Stimulated activated CD8-positive, alpha-beta memory T cell treated with anti-CD3 and anti-CD28 coated beads, Interleukin-4, amount 100 ng/mL, for 24 hours (primary cell): Measurements from ENCODE around the gene TRIP6.
"Not testable (repeated sequence)": the region's sequence is repeated elsewhere in the genome, so short reads cannot be mapped to it uniquely, and the experiment has no call there.

ENCODE experiments used
- DNase-seq: peaks from one replicate; pipeline ENCODE4 v3.0.0-alpha.2; 2020; ENCODE audit warnings: low read depth

Gene TRIP6

GRCh38 chr7:100890653-100891567 lies 23.7 kb downstream of the TRIP6 start:
- DNase-seq = no peak

GRCh38 chr7:100891568-100892247 lies 24.5 kb downstream of the TRIP6 start:
- no peak for DNase-seq

GRCh38 chr7:100892364-100893317 lies 25.5 kb downstream of the TRIP6 start:
- no peak for DNase-seq

GRCh38 chr7:100893318-100893895 lies 26.2 kb downstream of the TRIP6 start:
- DNase-seq = no peak

- no peak for DNase-seq
Measured at GRCh38 chr7:100893910-100894721, 26.9 kb downstream of the TRIP6 start.

DNA sequence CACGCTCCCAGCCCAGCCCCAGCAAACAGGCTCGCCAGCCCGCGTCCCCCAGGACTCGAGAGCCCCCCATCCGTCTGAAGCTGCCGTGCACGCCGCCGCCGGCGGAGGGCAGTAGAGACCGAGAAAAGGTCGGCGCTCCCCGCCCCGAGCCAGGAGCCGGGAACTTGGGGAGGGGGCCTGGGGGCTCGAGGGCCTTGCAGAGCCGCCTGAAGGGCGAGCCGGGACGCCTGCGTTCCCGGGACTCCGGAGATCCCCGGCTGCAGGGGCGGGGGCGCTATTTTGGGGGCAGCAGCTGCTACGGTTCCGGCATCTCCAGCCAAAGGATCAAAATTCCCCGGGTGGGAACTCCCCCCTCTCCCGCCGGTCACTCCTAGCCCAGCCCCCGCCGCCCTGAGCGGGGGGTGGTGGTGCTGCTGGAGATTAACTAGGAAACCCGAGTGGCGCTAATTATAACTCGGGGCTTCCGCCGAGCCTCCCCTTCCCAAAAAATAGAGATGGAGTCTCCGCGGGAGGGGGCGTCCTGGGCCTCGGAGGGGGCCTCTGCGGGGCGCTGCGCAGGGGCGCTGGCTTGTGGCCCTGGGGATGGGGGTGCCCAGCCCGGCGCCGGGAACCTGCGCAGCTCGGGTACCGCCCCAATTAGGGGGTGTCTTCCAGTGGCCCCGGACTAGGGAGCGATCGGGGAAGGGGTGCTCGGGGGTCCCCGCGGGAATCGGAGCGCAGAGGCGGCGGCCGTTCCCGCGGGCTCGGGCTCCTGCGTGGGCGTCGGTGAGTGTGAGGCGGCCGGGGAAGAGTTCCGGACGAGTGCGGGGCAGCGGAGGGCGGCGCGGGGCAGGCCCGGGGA lies 27.9 kb downstream of the TRIP6 start:
- peak; percentile 46 for DNase-seq

DNA sequence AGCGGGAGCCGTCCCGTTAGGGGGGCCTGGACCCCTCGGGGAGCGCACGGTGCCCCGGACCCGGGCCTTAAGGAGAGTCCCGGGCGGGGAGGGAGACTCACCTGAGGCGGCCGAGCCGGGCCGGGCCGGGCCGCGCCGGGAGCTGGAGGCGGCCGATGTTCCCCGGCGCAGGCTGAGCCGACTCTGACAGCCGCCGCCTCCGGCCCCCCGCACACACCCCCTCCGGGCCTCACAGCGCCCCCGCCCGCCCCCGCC lies 28.4 kb downstream of the TRIP6 start, which contains the start of gene ACHE:
ACHE (minus strand) TSS at position 188 of the 255 bp plus-strand sequence. CDS start 1,656 bp downstream, outside the sequence.
- DNase-seq = no peak

DNA sequence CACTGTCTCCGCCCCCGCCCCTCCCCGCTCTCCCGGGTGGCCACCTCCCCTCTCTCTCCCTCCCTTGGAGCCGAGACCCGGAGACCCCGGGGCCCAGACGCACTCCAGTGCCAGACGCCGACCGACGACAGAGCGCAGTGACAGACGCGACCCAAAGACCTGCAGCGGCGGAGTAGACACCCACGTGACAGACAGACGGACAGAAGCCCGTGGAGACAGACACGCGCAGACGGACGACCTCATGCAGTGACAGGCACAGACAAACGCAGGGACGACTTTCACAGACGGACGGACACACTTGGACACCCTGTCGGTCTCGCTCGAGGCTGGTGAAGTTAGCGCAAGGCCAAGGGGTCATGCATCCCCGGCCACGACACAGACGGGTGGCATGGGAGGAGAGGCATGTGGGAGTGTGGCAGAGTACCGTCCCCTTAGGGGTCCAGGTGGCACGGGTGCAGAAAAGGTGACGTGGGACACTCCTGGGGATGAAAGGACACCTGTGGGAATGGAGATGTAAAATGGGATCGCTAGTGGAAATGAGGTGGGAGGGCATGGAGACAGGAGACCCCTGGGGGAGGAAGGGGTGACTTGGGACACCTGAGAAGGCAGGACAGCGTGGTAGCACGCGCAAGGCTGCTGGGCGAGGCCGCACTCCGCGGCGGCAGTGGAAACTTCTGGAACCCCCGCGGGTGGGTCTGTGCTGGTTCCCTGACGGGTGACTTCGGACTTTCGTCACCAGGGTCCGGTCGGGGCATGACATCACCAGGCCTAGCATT lies 29.0 kb downstream of the TRIP6 start:
- DNase-seq = no peak

GRCh38 chr7:100896732-100897608 lies 29.8 kb downstream of the TRIP6 start:
- no peak for DNase-seq

- DNase-seq = no peak
Measured at GRCh38 chr7:100897772-100898454, 30.7 kb downstream of the TRIP6 start.

- no peak for DNase-seq
Measured at GRCh38 chr7:100899432-100899831, 32.2 kb downstream of the TRIP6 start.

DNA sequence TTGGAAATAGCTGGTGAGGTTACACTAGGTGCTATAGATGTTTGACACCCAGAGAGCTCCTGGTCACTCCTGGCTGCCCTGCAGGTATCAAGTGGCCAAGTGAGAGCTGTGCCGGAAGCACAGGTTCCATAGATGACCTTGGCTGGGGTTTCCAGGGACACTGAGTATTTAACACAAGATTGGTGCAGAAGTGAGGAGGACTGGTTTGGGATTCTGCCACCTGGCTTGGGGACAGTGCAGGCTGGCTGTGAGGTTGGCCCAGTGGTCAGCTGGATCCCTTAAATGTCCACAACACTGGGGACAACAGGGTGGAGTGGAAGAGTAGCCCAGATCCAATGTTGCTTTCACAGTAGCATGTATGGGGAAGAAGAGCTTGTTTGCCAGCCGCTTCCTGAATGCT lies 33.8 kb downstream of the TRIP6 start:
- no peak for DNase-seq

- no peak for DNase-seq
Measured at GRCh38 chr7:100901921-100902332, 34.7 kb downstream of the TRIP6 start.

- no peak for DNase-seq
Measured at GRCh38 chr7:100902638-100903037, 35.5 kb downstream of the TRIP6 start.

- no peak for DNase-seq
Measured at GRCh38 chr7:100908512-100908911, 41.3 kb downstream of the TRIP6 start.

GRCh38 chr7:100910443-100910842 lies 43.3 kb downstream of the TRIP6 start:
- not testable (repeated sequence) for DNase-seq

DNA sequence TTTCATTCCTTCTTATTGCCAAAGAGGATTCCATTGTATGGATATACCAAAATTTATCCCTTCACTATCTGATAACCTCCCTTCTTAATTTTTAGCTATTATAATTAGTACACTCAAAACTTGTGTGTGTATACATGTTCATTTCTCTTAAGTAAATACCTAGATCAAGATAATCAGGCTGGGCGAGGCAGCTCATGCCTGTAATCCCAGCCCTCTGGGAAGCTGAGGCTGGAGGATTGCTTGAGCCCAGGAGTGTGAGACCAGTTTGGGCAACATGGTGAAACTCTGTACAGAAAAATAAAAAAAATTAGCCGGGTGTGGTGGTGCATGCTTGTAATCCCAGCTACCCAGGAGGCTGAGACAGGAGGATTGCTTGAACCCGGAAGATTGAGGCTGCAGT lies 44.3 kb downstream of the TRIP6 start:
- no peak for DNase-seq
